GM18867 (cell line): ENCODE data around the gene PLA2G5.

Experiments
- ATAC-seq: cut with Tn5 transposase; IDR thresholded peaks from one replicate; pipeline ENCODE4 v1.9.1; 2021; ENCODE audit warnings: mild to moderate bottlenecking, moderate library complexity; ENCODE audit not compliant: unreplicated experiment

The PLA2G5 gene

DNA sequence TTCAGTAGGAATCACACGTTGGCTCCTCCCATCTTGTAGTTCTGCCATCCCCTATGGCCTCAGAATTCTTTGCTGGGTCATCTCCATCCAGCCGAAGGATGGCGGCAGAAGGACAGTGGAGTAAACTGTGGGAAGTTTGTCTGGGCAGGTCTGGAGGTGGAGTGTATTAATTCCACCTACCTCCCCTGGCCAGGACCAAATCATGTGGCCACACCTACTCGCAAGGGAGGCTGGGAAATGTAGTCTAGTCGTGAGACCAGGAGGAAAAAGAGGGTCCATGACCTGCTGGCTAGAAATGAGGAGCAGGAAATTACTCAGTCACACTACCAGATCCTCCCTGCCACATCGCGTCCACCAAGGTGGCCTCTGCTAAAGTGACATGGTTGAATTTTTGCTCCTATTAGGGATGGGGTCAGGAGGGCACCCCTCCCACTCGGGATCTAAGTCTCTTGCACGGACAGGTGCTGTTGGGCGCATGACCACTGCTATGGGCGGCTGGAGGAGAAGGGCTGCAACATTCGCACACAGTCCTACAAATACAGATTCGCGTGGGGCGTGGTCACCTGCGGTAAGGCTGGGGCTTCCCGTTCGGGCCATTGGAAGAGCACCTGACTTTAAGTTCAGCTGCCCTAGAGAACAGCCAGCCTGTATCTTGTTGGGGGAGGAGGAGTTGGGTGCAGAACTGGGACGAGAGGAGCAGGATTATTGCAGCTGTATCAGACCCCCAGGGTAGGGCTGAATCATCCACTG, 19.5 kb downstream of the PLA2G5 start:
- no peak for ATAC-seq

DNA sequence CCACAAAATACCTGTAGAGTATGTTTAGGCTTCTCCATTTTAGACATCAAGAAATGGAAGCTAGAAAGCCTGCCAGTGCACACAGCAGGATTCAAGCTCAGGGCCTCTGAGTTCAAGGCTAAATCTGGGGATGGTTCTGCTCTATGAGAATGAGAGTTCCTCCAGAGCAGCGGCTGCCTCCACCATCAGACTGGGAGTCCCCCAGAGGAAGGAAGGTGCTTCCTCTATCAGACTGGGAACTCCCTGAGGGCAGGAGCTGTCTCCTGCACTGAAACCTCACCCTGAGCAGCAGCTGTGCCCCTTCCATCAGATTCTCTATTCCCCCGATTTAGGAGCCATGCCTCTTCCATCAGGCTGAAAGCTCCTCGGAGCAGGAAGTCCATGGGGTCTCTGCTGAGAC, 20.1 kb downstream of the PLA2G5 start:
- no peak for ATAC-seq

GRCh38 chr1:20090641-20091040, 20.6 kb downstream of the PLA2G5 start:
- no peak for ATAC-seq

DNA sequence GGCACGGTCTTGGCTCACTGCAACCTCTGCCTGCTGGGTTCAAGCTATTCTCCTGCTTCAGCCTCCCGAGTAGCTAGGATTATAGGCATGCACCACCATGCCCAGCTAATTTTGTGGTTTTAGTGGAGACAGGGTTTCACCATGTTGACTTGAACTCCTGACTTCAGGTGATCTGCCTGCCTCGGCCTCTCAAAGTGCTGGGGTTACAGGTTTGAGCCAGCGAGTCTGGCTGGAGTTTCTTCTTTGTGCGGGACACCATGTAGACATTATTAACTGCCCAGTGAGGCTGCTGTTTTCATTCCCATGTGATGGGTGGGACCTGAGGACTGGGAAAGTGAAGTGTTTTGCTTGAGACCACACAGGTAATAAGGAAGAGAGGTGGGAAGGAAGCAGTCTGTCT, 23.3 kb downstream of the PLA2G5 start:
- no peak for ATAC-seq

- no peak for ATAC-seq
Measured at GRCh38 chr1:20093940-20094391, 24.0 kb downstream of the PLA2G5 start.

GRCh38 chr1:20095564-20096434, 25.8 kb downstream of the PLA2G5 start:
- ATAC-seq = no peak

DNA sequence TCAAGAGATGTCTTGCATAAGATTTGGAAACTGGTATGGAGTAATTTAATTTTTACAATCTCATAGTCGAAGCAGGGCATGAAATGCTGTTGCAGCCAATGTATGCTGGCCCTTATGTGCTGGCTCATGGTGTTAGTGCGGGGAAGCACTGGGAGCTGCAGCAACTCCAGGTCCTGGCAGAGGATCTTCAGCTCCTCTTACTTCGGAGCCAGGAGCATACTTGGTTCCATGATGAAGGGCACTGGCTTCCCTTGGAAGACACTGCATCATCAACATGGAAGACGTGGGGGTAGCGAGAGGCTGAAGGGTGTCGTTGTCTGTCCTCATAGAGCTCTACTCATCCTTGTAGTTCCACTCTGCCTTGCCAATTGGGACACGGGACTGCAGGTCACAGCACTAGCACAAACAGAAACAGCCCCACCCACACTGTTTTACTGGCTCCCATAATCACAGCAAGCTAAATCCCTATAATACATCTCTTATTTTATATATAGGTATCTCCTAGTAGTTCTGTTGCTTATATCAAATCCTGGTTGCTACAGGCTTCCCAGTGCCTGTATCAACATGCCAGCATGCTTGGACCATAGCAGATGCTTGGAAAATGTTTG, 26.9 kb downstream of the PLA2G5 start:
- ATAC-seq = no peak

GRCh38 chr1:20099533-20099932, 29.5 kb downstream of the PLA2G5 start:
- no peak for ATAC-seq

DNA sequence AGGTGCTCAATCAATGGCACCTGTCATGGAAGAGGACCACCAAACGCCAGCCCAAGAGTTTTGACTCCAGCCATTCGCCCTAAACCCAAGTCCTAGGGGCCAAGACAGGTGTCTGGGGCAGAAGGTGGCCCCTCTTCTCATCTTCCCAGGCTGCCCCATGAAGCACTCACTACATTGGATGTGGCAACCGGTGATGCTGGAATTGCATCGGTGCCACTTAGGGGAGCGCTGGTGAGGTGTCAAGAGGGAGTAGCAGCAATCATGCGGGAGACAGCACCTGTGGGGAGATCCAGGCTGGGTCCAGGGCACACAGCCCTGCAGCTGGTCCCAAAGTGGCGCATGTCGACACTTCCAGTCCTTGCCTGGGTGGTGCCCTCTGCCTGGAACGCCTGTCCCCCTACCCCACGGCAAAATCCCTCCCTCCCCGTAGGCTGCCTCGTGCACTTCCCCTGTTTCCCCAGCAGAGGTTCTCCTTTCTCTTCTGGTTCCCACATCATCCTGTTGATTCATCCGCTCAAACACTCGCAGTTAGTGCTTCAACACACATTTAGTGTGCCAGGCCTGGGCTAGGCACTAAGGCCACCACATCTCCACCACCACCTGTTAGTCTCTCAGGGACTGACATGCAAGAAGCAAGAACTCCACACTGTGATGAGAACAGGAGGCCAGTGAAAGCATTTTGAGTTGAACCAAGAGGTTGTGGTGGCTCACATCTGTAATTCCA, 30.8 kb downstream of the PLA2G5 start:
- ATAC-seq = no peak

DNA sequence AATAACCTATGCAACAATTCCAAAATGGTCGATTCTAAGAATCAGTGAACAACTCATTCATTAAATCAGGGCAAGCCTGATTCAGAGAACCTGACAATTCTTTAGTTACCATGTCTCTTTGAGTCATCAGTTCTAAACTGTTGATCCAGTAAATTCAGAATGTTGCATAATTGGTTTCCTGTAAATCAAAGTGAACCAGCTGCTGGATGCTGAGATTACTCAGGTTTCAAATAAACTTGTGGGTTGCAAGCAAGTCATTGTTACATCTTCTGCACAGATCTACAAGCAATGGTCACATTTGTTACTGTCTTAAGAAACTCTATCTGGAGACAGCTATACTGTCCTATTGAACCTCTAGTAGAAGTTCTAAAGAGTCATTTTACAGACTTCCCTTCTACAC, 32.9 kb downstream of the PLA2G5 start:
- no peak for ATAC-seq

- no peak for ATAC-seq
Measured at GRCh38 chr1:20105856-20106255, 35.9 kb downstream of the PLA2G5 start.

GRCh38 chr1:20107351-20107750, 37.4 kb downstream of the PLA2G5 start:
- no peak for ATAC-seq

DNA sequence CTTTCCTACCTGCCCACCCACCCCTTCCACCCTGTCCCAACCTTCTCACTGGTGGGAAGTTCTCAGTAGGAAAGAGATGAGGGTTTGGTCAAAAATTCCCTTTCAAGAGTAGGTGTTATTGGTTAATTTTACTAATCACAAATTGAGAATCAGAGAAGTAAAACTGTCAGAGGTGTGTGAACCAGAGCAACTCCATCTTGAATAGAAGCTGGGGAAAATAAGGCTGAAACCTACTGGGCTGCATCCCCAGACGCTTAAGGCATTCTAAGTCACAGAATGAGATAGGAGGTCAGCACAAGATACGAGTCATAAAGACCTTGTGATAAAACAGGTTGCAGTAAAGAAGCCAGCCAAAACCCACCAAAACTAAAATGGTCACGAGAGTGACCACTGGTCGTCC, 37.8 kb downstream of the PLA2G5 start:
- no peak for ATAC-seq

GRCh38 chr1:20108366-20109123, 38.6 kb downstream of the PLA2G5 start:
- ATAC-seq = no peak

DNA sequence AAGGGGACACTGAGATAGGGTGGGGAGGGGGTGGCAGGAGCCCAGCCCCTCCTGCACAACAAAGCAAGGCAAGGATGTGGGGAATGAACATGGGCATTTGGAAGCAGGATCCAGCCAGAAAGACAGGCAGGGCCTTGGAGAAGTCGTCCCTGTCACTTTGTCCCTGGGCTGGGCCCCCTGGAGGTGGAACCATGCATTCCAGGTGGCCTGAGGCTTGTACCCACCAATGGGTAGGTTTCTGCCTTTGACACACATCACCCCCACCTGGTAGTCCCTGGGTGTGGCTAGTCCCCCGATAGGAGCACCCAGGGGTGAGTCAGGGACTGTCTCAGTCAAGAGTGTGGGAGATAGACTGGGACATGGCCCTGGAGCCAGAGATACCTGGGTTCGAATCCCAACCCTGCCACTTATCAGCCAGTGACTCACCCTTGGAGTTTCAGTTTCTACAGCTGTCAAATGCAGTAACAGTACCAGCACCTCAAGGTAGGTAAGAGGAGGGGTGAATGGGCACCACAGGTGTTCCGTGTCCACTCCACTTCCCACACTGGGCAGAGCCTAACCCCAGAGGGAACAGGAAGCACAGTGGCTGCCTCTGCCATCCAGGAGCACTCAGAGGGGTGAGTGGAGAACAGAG, 39.3 kb downstream of the PLA2G5 start:
- no peak for ATAC-seq

DNA sequence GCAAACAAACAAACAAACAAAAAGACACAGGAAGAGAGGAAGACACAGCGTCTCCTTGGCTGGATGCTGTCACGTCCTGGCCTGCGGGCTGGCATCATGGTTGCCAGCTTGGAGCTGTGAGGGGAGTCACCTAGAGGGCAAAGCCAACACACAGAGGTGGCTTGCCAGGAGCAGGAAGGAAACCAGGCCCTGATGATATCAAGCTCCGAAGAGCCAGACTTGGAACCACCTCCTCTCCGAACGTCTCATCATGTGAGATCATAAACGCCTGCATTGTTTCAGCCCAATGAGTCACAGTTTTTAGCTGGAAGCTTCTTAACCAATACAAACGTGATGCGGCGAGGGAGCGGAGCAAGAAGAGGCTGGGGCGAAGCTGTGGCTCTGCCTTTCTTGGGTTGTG, 40.7 kb downstream of the PLA2G5 start:
- ATAC-seq = no peak

DNA sequence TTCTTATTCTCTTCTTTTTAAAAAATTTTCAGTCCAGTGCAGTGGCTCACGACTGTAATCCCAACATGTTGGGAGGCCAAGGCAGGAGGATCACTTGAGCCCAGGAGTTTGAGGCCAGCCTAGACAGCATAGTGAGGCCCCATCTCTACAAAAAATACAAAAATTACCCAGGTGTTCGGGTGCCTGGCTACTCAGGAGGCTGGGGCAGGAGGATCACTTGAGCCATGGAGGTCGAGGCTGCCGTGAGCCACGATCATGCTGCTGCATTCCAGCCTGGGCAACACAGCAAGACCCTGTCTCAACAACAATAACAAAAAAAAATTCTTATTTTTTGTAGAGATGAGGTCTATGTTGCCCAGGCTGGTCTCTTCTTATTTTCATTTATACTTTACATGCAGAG, 41.5 kb downstream of the PLA2G5 start:
- no peak for ATAC-seq

DNA sequence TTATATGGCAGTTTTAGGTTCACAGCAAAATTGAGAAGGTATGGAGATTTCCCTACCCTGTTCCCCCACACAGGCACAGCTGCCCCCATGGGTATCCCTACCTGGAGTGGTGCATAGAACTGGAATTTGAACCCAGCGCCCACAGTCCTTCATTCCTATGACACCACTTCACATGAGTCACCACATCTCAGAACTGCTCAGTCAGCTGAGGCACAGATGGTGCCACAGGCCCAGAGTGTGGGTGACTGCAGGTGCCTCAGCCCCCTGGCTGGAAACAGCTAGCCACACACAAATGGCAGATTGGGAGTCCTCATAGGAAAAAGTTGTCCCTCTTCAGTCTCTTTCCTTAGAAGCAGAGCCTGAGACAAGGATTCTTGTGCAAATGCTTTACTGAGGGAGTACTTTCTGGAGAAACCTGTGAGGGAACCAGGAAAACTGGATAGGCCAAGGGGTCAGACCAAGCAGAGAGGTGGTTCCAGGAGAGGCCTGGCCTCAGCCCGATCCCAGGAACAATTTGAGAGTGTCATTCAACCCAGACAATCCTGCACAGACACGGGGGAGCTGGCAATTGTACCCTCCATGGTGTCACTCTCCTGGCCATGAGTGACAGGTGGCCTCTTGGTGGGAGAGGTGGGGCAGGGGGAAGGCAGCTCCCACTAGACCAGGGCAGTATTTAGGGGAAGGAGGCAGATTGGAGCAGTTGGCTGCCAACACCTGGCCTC, 42.4 kb downstream of the PLA2G5 start:
- ATAC-seq = no peak

DNA sequence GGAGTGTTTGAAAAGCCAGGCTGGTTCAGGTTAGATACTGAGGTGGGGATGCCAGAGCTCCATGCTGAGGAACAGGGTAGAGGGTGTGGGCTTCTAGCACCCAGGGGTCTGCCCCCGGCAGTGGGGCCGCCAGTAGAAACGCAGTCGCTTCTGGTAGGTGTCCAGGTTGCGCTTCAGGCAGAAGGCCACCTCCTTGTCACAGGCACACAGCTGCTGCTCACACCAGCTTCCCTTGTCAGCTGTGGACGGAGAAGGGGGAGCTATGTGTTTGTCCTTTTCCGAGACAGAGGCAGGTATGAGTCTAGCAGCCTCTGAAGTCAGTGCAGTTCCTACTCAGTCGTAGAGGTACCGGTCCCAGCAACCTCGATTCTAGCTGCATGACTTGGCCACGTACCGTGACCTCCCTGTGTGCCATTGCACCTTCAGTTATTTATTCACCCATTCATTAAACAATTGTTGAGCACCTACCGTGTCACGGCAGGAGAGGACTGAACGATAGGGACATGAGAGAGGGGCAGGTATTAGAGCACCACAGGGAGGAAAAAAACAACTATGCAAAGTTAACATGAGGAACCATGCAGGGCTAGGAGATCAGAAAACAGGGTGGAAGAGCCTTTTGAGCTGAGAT, 44.1 kb downstream of the PLA2G5 start:
- ATAC-seq = no peak
